ENCODE measurements around the gene ANKRD44.
"Not testable (repeated sequence)": the region's sequence is repeated elsewhere in the genome, so short reads cannot be mapped to it uniquely, and the experiment has no call there.

The ANKRD44 gene

DNA sequence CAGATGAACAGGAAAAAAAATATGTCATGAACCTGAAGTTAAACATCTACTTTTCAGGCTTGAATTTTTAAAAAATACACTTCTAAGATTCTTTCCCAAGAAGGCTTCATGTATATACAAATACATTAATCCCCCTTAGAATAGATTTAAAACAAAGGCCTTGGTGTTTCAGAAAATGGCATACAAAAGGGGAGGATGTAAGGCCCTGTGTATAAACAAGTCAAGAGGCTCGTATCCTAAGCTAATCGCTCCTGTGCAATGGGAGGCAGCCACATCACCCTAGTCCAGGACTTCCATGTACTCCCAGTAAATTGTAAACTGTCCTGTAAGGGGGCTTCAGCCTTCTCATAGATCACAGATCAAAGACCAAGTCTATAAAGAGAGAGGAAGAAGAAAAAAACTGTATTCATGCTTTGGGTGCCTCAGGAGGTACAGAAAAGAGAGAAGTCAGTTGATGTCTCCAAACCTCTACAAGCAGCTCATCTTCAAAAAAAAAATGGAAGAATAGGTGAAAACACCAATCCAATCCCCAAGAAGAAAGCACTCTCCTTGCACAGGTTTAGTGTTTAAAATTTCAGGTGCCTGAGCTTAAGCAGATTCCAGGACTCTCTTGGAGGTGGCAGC, 53.9 kb downstream of the ANKRD44 start:
- DNase-seq, result no peak

DNA sequence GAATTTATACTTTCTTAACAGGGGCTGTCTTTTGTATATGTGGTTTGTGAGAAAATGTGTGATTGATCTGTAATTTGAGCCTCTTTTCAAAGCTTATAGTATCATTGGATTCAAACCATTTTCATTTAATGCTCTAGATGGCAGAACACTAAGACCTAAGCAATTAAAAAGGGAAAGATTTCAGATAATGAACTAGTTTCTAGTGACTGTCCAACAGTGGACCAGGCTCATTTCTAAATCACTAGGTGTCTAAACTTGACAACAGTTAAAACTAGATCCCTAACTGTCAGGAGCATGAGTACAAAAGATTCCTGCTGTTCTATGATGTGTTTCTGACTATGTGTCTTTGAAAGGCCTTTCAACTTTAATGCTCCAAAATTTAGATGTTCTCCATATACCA, 54.6 kb downstream of the ANKRD44 start:
- no peak for DNase-seq

DNA sequence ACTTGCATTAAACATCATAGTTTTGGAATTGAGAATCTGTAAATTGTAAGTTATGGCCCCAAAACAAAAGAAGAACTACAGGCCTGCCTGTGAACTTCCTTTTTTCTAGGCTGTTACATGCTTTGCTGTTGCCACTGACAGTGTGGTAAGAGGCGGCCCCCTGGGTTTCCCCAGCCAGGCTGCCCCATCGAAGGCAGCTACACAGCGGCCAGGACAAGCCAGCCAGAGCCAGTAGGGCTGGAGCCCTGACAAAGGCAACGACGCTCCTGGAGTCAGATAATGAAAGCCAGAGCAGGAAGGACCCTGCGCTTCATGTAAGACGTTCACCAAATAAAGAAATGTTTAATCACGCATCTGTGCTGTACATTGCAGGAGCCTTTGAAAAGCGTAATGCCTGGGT, 55.0 kb downstream of the ANKRD44 start:
- peak; percentile 72 for DNase-seq

DNA sequence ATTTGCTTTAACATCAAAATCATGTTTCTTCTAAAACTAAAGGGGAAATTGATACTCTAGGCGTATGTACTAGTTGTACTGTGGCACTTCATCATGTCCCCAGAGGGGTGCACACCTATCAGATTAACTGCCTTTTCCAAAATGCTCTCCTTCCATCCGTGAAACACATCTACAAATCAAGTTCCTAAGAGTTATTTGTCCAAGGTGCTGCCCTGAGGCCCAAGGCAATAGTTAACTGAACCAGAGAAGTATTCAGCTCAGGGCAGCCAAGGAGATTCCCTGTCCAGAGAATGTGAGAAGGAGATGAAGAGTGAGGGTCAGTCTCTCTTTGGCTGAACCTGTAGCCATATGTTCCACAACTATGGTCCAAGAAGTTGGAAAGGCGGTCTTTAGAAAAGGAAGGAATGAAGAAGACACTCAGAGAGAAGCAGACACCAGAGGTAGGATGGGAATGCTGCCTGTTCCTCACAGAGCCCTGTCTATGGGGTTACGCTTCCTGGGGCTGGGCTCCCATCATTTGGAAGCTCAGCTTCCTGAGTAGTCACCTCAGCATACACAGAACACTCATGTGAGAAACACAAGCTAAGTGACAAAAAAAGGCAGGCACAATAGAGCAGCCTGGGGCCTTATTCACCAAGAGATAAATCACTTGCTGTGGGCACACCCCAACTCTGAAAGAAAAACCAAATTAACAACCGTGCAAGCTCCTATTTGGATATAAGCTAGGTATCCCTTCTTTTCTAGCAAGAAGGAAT, 55.6 kb downstream of the ANKRD44 start:
- peak; percentile 20 for DNase-seq

DNA sequence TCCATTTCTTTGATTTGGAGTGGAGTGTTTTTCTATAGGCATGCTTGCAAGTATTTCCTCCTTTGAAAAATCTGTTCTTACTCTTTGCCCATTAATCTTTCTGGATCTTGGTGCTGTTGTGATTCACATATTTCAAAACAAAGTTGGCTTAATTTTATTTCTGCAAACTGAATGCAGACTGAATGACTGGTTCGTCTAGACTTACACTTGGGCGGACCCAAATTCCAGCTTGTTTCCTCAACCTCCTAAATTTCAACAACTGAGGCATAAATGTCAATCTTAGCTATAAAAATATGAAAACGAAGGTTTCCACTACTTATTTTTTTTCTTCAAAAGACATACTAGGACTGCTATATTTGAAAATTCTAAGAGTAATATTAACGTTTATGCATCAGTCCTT, 59.0 kb downstream of the ANKRD44 start:
- DNase-seq, result peak; percentile 67

DNA sequence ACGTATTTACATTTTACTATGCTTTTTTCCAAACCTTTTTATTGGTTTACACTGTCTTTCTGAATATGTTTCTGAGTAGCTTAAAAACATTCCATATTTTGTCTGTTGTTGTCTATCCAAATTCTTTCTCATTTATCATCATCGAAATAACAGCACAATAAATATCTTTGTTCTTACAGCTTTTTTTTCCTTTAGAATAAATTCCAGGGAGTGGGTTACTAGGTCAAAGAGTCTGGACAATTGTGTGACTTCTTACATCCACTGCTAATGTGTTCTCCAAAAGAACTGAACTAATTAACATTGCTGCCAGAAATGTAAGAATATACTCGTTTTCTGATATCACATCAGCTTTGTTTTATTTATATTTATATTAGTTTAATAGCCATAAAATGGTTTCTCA, 59.4 kb downstream of the ANKRD44 start:
- DNase-seq, result no peak

DNA sequence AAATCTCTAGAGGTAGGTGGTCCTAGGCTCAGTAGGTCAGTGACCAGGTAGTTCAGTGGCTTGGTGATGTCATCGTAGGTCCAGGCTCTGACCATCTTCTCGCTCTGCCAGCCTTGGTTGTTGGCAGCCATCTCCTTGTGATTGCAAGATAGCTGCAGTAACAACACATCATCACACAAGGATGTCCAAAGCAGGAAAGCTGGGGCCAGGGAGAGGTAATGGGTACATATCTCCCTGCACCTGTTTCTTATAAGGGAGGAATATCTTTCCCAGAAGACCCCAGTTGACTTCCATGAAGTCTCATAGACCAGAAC, 60.5 kb downstream of the ANKRD44 start:
- no peak for DNase-seq

DNA sequence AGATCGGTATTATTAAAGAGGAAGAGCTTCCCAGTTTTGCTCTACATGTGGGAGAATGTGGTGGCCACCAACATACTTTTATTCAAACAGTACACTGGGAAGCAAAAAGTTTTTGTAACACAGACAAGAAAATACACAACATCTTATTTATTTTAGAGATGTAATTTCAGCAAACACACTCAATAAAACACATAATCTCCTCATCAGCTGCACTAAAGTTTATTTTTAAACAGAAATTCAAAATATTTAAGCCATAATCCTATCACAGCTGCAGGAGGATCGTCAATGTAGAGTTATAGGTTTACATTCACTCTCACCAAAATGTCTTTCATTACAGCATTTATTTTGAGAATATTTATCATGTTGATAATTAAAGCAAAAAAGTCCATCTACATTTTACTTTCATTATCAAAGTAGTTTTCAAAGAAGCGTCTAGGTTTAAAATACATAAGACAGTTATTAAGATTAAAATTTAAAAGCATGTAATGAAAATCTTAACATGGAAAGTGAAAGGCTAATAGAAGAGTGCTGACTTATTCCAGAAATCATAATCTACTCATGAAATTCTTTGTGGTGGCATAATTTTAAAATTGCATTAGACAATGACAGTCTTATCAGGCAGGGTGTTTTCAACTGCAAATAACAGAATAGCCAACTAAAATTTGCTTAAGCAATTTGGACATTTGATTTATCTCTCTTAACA, 61.0 kb downstream of the ANKRD44 start:
- no peak for DNase-seq

DNA sequence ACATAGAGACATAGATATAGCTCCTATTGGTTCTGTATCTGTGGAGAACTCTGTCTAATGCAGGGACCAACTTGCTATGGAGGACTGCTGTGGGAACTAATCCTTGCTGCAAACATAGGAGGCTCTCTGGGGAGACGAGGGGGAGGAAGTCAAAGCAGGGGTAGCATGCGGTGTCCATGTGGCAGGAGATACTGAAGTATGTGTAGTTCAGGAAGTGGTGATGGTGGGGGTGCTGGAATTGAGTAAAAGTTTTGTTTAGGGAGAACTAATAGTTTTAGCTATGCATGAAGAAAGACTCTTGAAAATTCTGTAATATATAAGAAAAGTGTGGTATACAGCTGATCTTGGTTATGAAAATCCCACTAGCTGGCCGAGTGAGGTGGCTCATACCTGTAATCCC, 62.0 kb downstream of the ANKRD44 start:
- peak; percentile 73 for DNase-seq

DNA sequence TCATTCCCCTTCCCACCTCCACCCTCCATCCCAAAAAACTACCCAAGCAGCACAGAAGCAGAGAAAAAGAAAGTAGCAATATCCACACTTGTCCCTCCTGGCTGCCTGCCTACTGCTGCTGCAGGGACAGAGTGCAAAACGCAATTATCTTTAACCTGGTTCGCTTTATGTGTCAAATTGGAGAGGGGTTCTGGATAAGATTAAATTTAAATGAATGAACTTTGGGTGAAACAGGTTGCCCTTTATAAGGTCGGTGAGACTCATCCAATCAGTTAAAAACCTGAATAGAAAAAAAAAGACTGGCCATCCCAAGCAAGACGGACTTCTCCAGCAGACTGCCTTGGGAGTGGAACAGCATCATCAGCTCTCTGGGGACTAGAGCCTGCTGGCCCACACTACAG, 62.6 kb downstream of the ANKRD44 start:
- no peak for DNase-seq

DNA sequence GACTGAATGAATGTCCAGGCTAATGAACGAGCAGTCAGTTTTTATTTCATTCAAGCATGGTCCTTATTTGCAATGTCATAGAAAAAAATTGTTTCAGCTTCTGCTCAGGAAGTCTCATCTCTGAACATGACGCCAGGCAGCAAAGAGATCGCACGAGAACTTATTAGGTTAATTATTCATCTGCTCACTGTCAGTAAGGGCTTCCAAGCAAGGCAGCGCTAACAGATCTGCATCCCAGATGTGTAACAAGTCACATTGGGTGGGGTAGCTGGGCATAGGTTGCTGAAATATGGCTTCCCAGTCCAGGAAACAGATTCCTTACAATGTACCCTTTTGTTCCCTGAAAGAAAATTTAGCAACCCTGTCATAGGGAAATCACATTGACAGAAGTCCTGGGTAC, 63.5 kb downstream of the ANKRD44 start:
- peak; percentile 21 for DNase-seq

DNA sequence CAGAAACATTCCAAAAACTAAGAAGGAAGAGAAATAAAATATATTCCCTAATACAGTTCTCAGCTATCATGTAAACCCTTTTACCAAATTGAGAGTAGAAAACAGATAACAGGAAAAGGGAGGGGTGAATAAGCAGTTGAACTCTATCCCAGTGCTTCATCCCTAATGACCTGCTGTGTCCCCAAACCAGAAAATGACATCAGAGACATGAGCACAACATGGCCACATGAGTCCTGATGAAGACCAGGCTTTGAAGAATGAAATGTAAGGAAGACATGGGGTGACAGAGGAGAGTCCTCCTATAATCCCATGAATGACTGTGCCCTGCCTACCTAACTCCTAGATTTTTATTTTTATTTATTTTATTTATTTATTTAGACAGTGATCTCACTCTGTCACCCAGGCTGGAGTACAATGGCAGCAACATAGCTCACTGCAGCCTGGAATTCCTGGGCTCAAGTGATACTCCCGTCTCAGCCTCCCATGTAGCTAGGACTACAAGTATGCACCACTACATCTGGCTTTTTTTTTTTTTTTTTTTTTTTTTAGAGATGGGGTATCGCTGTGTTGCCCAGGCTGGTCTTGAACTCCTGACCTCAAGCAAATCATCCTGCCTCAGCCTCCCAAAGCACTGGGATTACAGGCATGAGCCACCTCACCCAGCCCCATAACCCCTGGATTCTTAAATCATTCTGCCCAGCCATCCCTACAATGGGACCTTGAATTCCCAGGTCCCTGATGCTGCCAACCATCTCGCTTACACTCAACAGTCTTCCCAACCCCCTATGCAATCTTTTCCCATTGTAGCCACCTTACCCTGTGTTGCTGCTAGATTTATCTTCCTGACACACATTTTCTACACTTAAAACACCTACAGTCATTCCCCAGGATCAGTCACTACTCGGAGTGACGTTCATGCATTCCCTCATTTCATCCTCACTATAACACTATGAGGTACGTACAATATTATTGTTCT, 64.5 kb downstream of the ANKRD44 start:
- DNase-seq, result no peak

DNA sequence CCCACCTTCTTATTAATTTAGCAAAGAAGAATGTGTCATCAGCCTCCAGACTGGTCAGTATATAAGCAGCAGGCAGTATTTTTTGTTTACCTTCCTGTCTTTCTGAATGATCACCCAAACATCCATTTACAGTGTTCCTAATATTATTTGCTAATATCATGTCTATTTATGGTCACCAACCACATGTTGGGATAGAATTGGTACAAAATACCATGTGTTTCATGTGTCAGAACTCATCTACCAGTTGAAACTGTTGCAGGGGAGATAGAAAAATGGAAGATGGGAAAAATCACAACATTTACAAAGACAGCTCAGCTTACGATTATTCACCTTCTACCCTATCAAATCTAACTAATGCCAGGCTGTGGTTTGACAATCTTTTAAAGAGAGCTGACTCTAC, 66.2 kb downstream of the ANKRD44 start:
- no peak for DNase-seq

DNA sequence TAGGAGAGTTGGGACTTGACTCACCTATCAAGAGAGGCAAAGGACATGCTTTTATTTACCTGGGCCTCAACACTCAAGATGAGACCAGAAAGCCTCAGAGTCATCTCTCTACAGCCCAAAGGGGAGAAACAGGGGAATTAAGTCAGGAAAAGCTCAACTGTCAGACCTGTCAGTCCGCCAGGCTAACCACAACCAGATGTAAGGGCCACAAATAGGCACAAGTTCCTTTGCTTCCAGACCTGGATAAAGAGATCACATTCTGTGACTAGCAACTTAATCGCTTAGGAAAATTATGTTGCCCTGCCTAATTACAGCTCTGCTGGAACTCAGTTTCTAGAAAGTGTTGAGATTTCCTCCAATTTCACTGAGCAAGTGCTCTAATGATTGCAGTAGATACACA, 67.9 kb downstream of the ANKRD44 start:
- DNase-seq, result no peak

DNA sequence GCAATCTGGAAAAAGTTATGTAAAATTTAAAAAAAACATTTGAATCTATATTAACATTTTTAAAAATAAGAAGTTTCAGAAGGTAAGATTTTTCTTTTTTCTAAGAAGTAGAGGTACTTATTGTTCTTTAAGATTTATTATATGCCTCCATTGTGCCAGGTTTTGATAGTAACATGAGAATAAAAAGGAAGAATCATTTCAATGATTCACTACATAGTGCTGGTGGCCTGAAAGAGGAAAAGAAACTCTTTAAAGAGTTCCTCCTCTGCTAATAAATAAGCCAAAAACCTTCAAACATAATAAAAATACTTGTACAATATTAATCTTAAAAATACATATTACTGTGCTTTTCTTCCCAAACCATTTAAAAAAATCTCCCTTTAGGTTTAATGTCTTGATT, 69.0 kb downstream of the ANKRD44 start:
- DNase-seq, result no peak

DNA sequence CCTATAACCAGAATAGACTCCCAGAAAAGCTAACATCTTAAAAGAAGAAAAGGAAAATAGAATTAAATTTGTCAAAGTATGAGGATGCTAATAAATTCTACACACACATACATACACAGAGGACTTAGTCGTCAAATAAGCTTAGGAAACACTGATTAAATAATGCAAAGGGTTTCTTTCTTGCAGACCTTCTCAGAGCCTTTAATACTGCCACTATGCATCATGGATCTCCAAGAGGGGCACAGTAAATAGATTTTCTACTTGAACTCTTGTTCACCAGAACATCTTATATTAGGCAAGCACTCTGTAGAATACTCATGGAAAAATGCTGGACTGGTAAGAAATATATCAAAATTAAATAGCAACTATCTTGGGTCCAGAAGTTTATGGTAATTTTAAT, 69.4 kb downstream of the ANKRD44 start:
- no peak for DNase-seq

DNA sequence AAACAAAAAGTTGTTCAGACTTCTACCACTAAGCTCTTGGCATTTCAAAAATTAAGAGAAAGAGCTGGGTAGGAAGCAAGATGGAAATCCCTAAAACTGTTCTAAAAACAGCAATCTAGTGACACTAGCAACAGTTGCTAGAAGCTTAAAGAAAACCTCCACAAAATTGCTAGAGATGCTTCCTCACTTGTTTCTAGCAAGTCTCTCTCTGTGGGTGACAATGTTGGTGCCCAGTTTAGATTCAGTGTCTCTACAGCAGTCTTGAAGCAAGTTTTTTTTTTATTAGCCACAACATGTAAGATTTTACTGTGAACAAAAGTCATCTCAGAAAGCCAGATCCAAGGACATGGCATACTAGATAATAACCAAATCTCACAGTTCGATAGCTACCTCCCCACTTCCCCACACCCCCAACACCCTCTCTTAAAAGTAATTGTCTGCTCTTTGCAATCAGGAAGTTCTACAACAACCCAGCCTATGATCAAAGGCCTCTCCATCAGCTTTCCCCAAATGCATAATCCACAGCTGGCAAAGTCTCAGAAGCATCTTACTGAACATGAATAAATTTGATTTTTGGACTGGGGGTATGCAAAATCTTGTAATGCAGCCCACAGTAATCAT, 70.0 kb downstream of the ANKRD44 start:
- no peak for DNase-seq

DNA sequence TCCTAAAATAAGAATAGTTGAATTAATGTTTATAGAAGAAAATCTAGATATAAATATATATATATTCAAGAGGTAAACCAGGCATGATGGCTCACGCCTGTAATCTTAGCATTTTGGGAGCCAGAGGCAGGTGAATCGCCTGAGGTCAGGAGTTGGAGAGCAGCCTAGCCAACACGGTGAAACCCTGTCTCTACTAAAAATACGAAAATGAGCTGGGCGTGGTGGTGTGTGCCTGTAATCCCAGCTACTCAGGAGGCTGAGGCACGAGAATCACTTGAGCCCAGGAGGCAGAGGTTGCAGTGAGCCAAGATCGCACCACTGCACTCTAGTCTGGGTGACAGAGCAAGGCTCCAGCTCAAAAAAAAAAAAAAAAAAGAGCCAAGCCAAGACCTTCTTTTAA, 70.6 kb downstream of the ANKRD44 start:
- DNase-seq, result not testable (repeated sequence)

DNA sequence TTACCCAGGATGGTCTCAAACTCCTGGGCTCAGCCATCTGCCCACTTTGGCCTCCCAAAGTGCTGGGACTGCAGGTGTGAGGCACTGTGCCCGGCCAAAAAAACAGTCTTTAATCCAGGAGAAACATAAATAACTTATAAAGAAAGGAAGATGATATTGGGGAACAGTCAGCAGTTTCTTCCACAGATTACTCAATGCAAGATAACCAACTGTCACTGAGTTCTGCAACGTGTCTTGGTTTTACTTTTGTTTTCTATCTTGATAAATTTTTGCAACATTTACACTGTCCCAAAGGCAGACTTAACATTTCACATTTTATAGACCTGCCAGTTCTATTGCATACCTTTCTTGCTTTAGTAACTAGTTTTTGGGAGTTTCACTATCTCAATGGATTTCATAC, 71.1 kb downstream of the ANKRD44 start:
- DNase-seq, result no peak

DNA sequence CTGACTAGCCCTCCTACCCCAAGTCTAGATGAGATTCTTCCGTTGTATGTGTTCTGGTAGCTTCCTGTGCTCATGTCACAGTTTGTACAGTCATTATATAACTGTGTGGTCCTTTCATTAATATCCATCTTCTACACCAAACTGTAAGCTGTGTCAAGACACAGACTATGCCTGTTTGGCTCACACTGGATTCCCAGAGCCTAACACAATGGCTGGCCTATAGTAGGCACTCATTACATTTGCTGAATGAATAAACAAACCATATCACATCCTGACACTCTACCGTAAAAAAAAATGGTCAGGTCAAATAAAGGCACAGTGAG, 72.6 kb downstream of the ANKRD44 start:
- DNase-seq, result no peak

DNA sequence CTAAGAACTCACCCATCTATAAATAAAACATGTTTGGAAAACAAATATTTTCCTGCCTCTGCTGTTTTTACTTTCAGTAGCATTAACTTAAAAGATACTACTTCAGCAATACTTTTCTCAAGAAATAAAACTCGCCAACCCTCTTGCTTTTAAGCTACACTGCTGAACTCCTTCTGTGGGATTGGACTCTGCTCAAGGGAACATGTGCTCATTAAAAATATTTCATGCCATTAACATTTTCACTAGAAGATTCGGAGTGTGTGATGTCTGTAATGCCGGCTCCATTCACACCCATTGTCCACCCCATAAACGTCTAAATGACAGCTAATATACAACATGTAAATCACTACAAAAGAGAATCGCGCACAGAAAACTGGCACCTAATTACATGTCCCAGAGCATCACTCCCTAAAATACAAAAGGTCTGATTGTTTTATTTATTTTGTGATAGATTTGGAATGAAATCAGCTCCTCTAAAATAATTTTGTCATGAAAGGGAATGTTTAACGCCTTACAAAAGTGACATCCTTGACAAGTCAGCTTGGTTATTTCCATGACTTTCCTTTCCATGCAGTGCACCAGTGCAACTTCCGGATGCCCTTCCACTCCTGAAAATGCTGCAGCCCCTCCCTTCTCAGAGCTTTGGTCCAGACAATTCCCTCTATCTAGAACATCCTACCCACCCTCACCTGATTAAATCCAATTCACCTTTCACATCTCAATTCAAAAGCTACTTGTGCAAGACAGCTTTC, 73.1 kb downstream of the ANKRD44 start:
- no peak for DNase-seq

DNA sequence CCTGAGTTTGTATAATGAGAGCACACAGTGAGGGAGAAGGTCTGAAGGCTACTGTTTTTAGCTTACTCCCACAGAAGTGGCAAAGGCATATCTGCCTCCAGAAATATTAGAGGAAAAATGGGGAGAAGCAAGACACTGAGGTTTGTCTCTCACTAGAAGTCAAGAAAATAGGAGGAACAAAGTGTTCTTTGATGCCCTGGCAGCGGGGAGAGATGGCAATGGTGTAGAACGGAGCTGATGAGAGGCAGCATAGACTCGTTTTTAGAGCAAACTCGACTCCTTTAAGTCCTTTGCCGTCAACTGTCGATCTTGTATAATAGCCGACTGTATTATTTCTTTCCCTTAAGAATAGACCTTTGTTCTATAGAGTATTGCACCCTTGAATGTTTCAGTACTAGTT, 73.8 kb downstream of the ANKRD44 start:
- no peak for DNase-seq
